ENCODE data around the gene FREM3. TPM values are rescaled to one million over a fixed set of nuclear protein-coding genes. Genes with fewer than 3 reads are reported as not detected.

FREM3 gene
- total RNA-seq, 1 donor from 2014 or later: not detected

DNA sequence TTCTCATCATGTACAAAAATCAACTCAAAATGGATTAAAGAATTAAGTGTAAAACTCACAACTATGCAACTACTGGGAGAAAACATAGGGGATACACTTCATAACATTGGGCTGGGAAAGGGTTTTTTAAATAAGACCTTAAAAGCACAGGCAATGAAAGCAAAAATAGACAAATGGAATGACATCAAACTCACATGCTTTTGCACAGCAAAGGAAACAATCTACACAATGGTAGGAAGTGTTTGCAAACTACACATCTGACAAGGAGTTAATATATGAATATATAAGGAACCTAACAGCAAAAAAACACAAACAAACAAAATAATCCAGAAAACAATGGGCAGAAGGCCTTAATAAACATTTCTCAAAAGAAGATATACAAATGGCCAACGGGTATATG lies 57.9 kb downstream of the FREM3 start:
- no peaks in the 10 kb centered on the region for H3K27me3 ChIP-seq
- no peak overlapping the region for H2AFZ ChIP-seq (replicated peaks)
- H4K20me1 ChIP-seq (ENCODE audit: low read depth): no peaks in the 10 kb centered on the region
- H3K9me3 ChIP-seq (ENCODE audit: low read depth): no peaks in the 10 kb centered on the region
- H3K9ac ChIP-seq: no peak overlapping the region
- H3K9me3 Mint-ChIP-seq: peaks cover 5% of the 10 kb centered on the region
- no peak overlapping the region for H3K4me3 ChIP-seq
- no peaks in the 10 kb centered on the region for H3K36me3 Mint-ChIP-seq
- H3K36me3 ChIP-seq: no peaks in the 10 kb centered on the region
- no peak overlapping the region for H3K27ac Mint-ChIP-seq
- no peak overlapping the region for H3K4me3 Mint-ChIP-seq
- H3K79me2 ChIP-seq (ENCODE audit: low read depth): no peaks in the 10 kb centered on the region
- H3K27me3 Mint-ChIP-seq (ENCODE audit: insufficient read depth, low read depth): no peaks in the 10 kb centered on the region
- no peak overlapping the region for H3K4me2 ChIP-seq
- DNase-seq (ENCODE audit: low spot score): no peak
- no peaks in the 10 kb centered on the region for H3K4me1 ChIP-seq
- H3K27ac ChIP-seq: no peak overlapping the region
- no peaks in the 10 kb centered on the region for H3K4me1 Mint-ChIP-seq
- TF ChIP-seq, protein P1, sequence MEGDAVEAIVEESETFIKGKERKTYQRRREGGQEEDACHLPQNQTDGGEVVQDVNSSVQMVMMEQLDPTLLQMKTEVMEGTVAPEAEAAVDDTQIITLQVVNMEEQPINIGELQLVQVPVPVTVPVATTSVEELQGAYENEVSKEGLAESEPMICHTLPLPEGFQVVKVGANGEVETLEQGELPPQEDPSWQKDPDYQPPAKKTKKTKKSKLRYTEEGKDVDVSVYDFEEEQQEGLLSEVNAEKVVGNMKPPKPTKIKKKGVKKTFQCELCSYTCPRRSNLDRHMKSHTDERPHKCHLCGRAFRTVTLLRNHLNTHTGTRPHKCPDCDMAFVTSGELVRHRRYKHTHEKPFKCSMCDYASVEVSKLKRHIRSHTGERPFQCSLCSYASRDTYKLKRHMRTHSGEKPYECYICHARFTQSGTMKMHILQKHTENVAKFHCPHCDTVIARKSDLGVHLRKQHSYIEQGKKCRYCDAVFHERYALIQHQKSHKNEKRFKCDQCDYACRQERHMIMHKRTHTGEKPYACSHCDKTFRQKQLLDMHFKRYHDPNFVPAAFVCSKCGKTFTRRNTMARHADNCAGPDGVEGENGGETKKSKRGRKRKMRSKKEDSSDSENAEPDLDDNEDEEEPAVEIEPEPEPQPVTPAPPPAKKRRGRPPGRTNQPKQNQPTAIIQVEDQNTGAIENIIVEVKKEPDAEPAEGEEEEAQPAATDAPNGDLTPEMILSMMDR (IDR thresholded peaks at IDR 0.05): no peak
- TF ChIP-seq EZH2phosphoT487 (IDR thresholded peaks at IDR 0.05) (no peak), EZH2 (IDR thresholded peaks at IDR 0.05) (no peak)
- no peaks in the 10 kb centered on the region for H3F3A ChIP-seq (ENCODE audit: low read depth)

DNA sequence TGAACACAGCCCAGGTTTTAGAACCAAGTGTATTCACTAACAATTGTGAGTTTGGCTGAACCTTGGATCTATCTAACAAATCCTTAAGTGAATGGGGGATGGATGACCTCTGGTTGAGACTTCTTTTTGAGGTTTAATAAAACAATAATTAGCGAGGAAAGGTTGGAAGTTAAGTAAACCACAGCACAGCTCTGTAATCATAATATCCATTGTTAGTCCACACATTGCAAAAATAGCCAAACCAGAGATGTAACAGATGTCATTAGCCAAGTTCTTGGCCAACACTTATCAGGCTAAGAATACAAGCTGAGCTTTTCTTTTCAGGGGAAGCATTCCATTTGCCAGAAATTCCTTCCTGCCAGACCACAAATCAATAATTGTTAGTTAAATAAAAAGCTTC lies 59.1 kb downstream of the FREM3 start:
- Histone ChIP-seq H3K4me3 (no peak overlapping the region), H3K9me3 (ENCODE audit: low read depth) (no peaks in the 10 kb centered on the region), H3K27me3 (no peaks in the 10 kb centered on the region), H3F3A (ENCODE audit: low read depth) (no peaks in the 10 kb centered on the region), H3K4me1 (no peaks in the 10 kb centered on the region), H3K36me3 (no peaks in the 10 kb centered on the region), H3K4me2 (no peak overlapping the region), H3K27ac (no peak overlapping the region), H3K9ac (no peak overlapping the region), H4K20me1 (ENCODE audit: low read depth) (no peaks in the 10 kb centered on the region), H2AFZ (replicated peaks) (no peak overlapping the region), H3K79me2 (ENCODE audit: low read depth) (no peaks in the 10 kb centered on the region)
- no peaks in the 10 kb centered on the region for H3K27me3 Mint-ChIP-seq (ENCODE audit: insufficient read depth, low read depth)
- H3K4me3 Mint-ChIP-seq: no peak overlapping the region
- no peaks in the 10 kb centered on the region for H3K36me3 Mint-ChIP-seq
- DNase-seq (ENCODE audit: low spot score): no peak
- no peaks in the 10 kb centered on the region for H3K4me1 Mint-ChIP-seq
- TF ChIP-seq EZH2phosphoT487 (IDR thresholded peaks at IDR 0.05) (no peak), EZH2 (IDR thresholded peaks at IDR 0.05) (no peak)
- TF ChIP-seq, protein P1 (IDR thresholded peaks at IDR 0.05): no peak
- no peak overlapping the region for H3K27ac Mint-ChIP-seq
- H3K9me3 Mint-ChIP-seq: no peaks in the 10 kb centered on the region

DNA sequence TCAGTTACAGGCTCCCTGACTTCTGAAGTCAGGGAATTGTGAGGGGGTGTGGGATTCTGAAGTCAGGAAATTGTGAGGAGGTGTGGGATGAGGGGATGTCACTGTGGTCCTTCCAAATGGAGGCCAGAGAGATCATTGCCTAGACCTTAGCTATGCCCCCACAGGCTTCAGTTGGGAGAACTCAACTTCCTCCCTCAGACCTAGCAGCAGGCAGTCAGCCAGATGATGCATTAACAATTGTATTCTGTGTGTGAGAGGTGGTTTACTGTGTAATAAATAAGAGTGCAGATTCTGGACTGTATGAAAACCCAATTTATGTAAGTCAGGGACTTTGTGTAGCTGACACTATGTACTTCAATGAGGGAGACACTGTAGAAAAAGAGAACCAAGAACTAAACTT lies 65.7 kb downstream of the FREM3 start:
- no peaks in the 10 kb centered on the region for H4K20me1 ChIP-seq (ENCODE audit: low read depth)
- Mint-ChIP-seq H3K4me3 (no peak overlapping the region), H3K4me1 (no peaks in the 10 kb centered on the region), H3K27ac (no peak overlapping the region), H3K27me3 (ENCODE audit: insufficient read depth, low read depth) (peaks cover 2% of the 10 kb centered on the region), H3K9me3 (no peaks in the 10 kb centered on the region), H3K36me3 (no peaks in the 10 kb centered on the region)
- no peaks in the 10 kb centered on the region for H3K79me2 ChIP-seq (ENCODE audit: low read depth)
- H3K9me3 ChIP-seq (ENCODE audit: low read depth): no peaks in the 10 kb centered on the region
- no peak for DNase-seq (ENCODE audit: low spot score)
- no peaks in the 10 kb centered on the region for H3K36me3 ChIP-seq
- no peaks in the 10 kb centered on the region for H3K27me3 ChIP-seq
- H3K9ac ChIP-seq: no peak overlapping the region
- TF ChIP-seq EZH2 (IDR thresholded peaks at IDR 0.05) (no peak), EZH2phosphoT487 (IDR thresholded peaks at IDR 0.05) (no peak)
- TF ChIP-seq, protein P1 (IDR thresholded peaks at IDR 0.05): no peak
- H3K4me1 ChIP-seq: no peaks in the 10 kb centered on the region
- H3K27ac ChIP-seq: no peak overlapping the region
- H3K4me3 ChIP-seq: no peak overlapping the region
- no peak overlapping the region for H2AFZ ChIP-seq (replicated peaks)
- H3K4me2 ChIP-seq: no peak overlapping the region
- no peaks in the 10 kb centered on the region for H3F3A ChIP-seq (ENCODE audit: low read depth)
